GM19238 (cell line): Measurements from ENCODE around the gene SLC29A1.

Experiments
- DNase-seq: peaks from one replicate; pipeline ENCODE4 v3.0.0; 2011; ENCODE audit warnings: low spot score; ENCODE audit not compliant: insufficient read length

The SLC29A1 gene

GRCh38 chr6:44255105-44255808 is 31.9 kb downstream of the SLC29A1 start:
- no peak for DNase-seq

GRCh38 chr6:44255871-44256774 is 32.7 kb downstream of the SLC29A1 start:
- DNase-seq, result no peak

GRCh38 chr6:44256775-44257024 is 33.3 kb downstream of the SLC29A1 start:
- no peak for DNase-seq

- DNase-seq, result peak; percentile 75
These were observed 33.8 kb downstream of the SLC29A1 start, which contains the start of gene SLC35B2 for GRCh38 chr6:44257025-44257752. TSS of gene SLC35B2 (minus strand) at chr6:44257528. CDS start at chr6:44257410, 118 bp downstream.

GRCh38 chr6:44257753-44258324 is 34.4 kb downstream of the SLC29A1 start:
- DNase-seq, result no peak

GRCh38 chr6:44258325-44258863 is 35.0 kb downstream of the SLC29A1 start:
- no peak for DNase-seq

- DNase-seq, result no peak
These were observed 35.5 kb downstream of the SLC29A1 start for GRCh38 chr6:44258921-44259320.

- DNase-seq, result no peak
These were observed 36.6 kb downstream of the SLC29A1 start for GRCh38 chr6:44260011-44260410.

- DNase-seq, result no peak
These were observed 37.3 kb downstream of the SLC29A1 start for GRCh38 chr6:44260451-44261297.

GRCh38 chr6:44261581-44261980 is 38.2 kb downstream of the SLC29A1 start:
- DNase-seq, result no peak

- no peak for DNase-seq
These were observed 39.3 kb downstream of the SLC29A1 start for GRCh38 chr6:44262467-44263353.

GRCh38 chr6:44263354-44264100 is 40.1 kb downstream of the SLC29A1 start:
- peak; percentile 57 for DNase-seq

GRCh38 chr6:44264154-44265006 is 41.0 kb downstream of the SLC29A1 start:
- DNase-seq, result peak; percentile 84

GRCh38 chr6:44265007-44265721 is 41.8 kb downstream of the SLC29A1 start, which contains the start of gene NFKBIE:
TSS of gene NFKBIE (minus strand) at chr6:44265551. CDS start at chr6:44265346, 205 bp downstream.
- DNase-seq, result peak; percentile 87

- no peak for DNase-seq
These were observed 42.4 kb downstream of the SLC29A1 start for GRCh38 chr6:44265722-44266233.

- peak; percentile 67 for DNase-seq
These were observed 43.0 kb downstream of the SLC29A1 start for GRCh38 chr6:44266347-44266746.

- no peak for DNase-seq
These were observed 43.9 kb downstream of the SLC29A1 start for GRCh38 chr6:44267252-44267651.
